K562 (cell line): Measurements from ENCODE around the gene SMG1. TPM values are rescaled to one million over a fixed set of nuclear protein-coding genes. Genes with fewer than 3 reads are reported as not detected.

ENCODE experiments used
- KAT2B ChIP-seq: IDR thresholded peaks from one replicate; pipeline ENCODE4 v1.6.1; 2012; ENCODE audit warnings: low read depth, mild to moderate bottlenecking, control low read depth, inconsistent platforms, low read length, moderate library complexity
- NRF1 ChIP-seq, 2 experiments: fragments of 450-650 bp; IDR thresholded peaks in 1 of 2; conservative IDR thresholded peaks in 1 of 2; 2 replicates each; pipeline ENCODE4 v1.6.1; 2014; ENCODE audit warnings: mild to moderate bottlenecking in 2 of 2
- TEAD1 ChIP-seq, 2 experiments: fragments of 450-650 bp in 1 of 2; sonication (generic) in 1 of 2; formaldehyde crosslinking; IDR thresholded peaks; 2 replicates each; pipeline versions ENCODE4 v1.4.0 to v1.8.0; 2020 to 2022; ENCODE audit warnings: mild to moderate bottlenecking in 2 of 2, missing genetic modification reagents in 1 of 2
- ZNF41 ChIP-seq: fragments of 250-450 bp; sonication (Bioruptor Pico); conservative IDR thresholded peaks from 2 replicates; pipeline ENCODE4 v1.4.0; 2020; ENCODE audit warnings: mild to moderate bottlenecking
- ZNF583 ChIP-seq: fragments of 250-450 bp; sonication (Bioruptor Pico); IDR thresholded peaks from 2 replicates; pipeline ENCODE4 v1.4.0; 2020
- ZNF695 ChIP-seq: fragments of 450-650 bp; formaldehyde crosslinking; IDR thresholded peaks from 2 replicates; pipeline ENCODE4 v1.4.0; 2020; ENCODE audit warnings: mild to moderate bottlenecking, moderate library complexity
- polyA plus RNA-seq, 8 experiments: library from polyadenylated mRNA; depleted of rRNA in 4 of 8; stranded (reverse) in 5 of 8; unstranded in 3 of 8; fragments of >200 nt; fragmentation: Nextera tagmentation in 2 of 8; fragmentation: Illumina TruSeq in 1 of 8; extraction: Ambion mirVana in 2 of 8; extraction: Trizol in 1 of 8; gene quantifications; 2 replicates each; pipeline versions ENCODE4 v1.2.1 to v1.2.3, GENCODE V29; 2011 to 2014; ENCODE audit warnings: inconsistent platforms in 1 of 8, missing spikeins in 1 of 8
- total RNA-seq, 7 experiments: library from RNA; depleted of rRNA in 6 of 7; stranded (reverse); fragments of >200 nt in 6 of 7; fragmentation: Illumina TruSeq in 2 of 7; extraction: Trizol in 2 of 7; gene quantifications; 2 replicates each; pipeline versions ENCODE4 v1.2.1 to v1.2.3, GENCODE V29; 2011 to 2021; ENCODE audit warnings: low replicate concordance in 1 of 7
- TF ChIP-seq, protein P1 (sequence below), 2 experiments: fragments of 450-650 bp; IDR thresholded peaks; 2 replicates each; pipeline ENCODE4 v1.6.1; 2016; ENCODE audit warnings: mild to moderate bottlenecking in 2 of 2, borderline replicate concordance in 1 of 2, low read depth in 1 of 2, moderate library complexity in 1 of 2
- TF ChIP-seq, protein P2 (sequence below): sonication (generic); formaldehyde crosslinking; IDR thresholded peaks from 2 replicates; pipeline ENCODE4 v1.4.0; 2020; ENCODE audit warnings: mild to moderate bottlenecking, missing genetic modification reagents
- TF ChIP-seq, protein P3 (sequence below), 2 experiments: fragments of 450-650 bp; IDR thresholded peaks; 2 replicates each; pipeline ENCODE4 v1.6.1; 2018; ENCODE audit warnings: mild to moderate bottlenecking in 2 of 2, low read depth in 1 of 2; ENCODE audit not compliant: partially characterized antibody in 2 of 2

The SMG1 gene
- total and polyA plus RNA-seq, 9 of the 15 experiments (the other 6 are each of a cell fraction or from before 2014, with no cell fraction given) = 3.4 to 54.8 (median 32.0) TPM

DNA sequence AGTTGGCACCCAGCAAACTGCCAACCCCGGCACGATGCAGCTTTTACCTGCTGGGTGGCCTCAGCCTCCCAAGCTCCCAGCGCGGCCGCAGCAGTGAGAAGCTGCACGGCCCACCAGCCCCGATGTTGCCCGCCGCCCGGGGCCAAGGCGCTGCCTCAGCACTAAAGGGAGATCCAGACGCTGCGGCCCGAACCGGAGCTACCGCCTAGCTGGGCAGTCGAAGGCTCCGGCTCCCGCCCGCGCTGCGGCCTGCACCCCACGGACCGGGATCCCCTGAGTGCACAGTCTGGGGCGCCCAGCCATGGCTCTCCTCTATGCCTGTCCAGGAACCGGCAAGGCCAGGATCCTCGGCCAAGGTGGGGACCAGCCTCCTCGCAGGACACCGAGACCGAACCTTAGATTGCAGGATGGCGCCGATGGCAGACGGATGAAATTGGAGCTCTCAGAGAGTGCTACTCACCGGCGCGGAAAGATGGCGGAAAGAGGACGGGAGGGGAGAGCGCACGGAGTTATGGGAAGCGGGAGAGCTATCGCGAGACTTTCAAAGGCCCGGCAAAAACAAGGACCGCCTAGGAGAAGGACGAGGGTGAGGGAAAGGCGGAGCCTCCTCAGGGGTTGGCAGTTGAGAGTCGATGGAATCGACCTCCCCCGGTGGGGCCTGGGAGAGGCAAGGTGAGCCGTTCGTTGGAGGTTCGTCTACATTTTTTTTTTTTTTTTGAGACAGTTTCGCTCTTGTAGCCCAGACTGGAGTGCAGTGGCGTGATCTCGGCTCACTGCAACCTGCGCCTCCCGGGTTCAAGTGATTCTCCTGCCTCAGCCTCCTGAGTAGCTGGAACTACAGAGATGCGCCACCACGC lies 136.1 kb downstream of the SMG1 start, which contains the start of gene RPS15A (continued):
- TF ChIP-seq, protein P1, sequence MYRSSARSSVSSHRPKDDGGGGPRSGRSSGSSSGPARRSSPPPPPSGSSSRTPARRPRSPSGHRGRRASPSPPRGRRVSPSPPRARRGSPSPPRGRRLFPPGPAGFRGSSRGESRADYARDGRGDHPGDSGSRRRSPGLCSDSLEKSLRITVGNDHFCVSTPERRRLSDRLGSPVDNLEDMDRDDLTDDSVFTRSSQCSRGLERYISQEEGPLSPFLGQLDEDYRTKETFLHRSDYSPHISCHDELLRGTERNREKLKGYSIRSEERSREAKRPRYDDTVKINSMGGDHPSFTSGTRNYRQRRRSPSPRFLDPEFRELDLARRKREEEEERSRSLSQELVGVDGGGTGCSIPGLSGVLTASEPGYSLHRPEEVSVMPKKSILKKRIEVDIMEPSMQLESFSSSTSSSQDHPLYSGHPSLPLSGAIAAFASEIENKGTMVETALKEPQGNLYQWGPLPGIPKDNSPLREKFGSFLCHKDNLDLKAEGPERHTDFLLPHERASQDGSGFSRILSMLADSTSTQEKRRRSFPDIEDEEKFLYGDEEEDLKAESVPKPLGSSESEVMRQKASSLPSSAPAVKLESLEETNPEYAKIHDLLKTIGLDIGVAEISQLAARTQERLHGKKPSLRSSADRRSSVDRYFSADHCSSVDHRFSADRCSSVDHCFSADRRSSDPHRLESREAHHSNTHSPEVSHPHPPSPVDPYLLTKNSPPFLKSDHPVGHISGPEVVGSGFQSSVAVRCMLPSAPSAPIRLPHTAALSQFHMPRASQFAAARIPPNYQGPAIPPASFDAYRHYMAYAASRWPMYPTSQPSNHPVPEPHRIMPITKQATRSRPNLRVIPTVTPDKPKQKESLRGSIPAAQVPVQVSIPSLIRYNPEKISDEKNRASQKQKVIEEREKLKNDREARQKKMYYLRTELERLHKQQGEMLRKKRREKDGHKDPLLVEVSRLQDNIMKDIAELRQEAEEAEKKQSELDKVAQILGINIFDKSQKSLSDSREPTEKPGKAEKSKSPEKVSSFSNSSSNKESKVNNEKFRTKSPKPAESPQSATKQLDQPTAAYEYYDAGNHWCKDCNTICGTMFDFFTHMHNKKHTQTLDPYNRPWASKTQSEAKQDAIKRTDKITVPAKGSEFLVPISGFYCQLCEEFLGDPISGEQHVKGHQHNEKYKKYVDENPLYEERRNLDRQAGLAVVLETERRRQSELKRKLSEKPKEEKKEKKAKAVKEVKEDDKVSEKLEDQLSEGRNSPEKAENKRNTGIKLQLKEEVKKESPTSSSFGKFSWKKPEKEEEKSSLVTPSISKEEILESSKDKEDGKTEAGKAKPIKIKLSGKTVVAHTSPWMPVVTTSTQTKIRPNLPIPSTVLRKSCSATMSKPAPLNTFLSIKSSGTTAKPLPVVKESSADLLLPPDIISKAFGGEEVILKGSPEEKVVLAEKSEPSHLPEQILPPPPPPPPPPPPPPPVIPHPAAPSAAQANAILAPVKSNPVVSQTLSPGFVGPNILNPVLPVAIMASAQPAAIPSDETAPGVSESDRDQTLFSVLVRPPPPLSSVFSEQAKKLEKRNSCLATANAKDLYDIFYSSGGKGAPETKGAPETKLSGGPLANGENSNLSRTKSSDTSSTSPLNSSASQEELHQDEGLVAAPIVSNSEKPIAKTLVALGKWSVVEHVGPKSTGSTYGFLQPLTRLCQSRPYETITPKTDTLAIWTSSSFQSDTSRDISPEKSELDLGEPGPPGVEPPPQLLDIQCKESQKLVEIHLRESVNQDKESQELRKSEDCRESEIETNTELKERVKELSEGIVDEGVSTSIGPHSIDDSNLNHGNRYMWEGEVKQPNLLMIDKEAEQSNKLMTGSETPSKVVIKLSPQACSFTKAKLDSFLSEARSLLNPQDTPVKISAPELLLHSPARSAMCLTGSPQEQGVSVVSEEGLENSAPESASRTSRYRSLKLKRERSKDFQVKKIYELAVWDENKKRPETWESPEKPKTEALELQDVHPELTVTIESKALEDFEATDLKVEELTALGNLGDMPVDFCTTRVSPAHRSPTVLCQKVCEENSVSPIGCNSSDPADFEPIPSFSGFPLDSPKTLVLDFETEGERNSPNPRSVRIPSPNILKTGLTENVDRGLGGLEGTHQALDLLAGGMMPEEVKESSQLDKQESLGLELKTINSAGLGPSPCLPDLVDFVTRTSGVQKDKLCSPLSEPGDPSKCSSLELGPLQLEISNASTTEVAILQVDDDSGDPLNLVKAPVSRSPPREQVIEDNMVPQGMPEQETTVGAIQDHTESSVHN (IDR thresholded peaks at IDR 0.05; ENCODE audit: borderline replicate concordance in 1 of 2, low read depth in 1 of 2) = peak in 1 of 2 experiments; percentile 85; a peak in 1 of 4 replicates
- TF ChIP-seq ZNF695 (CRISPR knock-in tag) = no peak
- 0 out of 2 replicates have a peak, but pooled peaks have one; percentile 51 for TF ChIP-seq ZNF583
- TF ChIP-seq, protein P2, sequence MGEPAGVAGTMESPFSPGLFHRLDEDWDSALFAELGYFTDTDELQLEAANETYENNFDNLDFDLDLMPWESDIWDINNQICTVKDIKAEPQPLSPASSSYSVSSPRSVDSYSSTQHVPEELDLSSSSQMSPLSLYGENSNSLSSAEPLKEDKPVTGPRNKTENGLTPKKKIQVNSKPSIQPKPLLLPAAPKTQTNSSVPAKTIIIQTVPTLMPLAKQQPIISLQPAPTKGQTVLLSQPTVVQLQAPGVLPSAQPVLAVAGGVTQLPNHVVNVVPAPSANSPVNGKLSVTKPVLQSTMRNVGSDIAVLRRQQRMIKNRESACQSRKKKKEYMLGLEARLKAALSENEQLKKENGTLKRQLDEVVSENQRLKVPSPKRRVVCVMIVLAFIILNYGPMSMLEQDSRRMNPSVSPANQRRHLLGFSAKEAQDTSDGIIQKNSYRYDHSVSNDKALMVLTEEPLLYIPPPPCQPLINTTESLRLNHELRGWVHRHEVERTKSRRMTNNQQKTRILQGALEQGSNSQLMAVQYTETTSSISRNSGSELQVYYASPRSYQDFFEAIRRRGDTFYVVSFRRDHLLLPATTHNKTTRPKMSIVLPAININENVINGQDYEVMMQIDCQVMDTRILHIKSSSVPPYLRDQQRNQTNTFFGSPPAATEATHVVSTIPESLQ (CRISPR knock-in tag) = 0 out of 2 replicates have a peak, but pooled peaks have one; percentile 38
- TF ChIP-seq ZNF41 (CRISPR knock-in tag) = no peak
- TF ChIP-seq NRF1 (conservative IDR thresholded peaks at IDR 0.05 in 1 of 2, IDR thresholded peaks at IDR 0.05 in 1 of 2) = peak; percentile 21 to 24; a peak in 1 of 4 replicates
- no peak for TF ChIP-seq KAT2B
- TF ChIP-seq, protein P3, sequence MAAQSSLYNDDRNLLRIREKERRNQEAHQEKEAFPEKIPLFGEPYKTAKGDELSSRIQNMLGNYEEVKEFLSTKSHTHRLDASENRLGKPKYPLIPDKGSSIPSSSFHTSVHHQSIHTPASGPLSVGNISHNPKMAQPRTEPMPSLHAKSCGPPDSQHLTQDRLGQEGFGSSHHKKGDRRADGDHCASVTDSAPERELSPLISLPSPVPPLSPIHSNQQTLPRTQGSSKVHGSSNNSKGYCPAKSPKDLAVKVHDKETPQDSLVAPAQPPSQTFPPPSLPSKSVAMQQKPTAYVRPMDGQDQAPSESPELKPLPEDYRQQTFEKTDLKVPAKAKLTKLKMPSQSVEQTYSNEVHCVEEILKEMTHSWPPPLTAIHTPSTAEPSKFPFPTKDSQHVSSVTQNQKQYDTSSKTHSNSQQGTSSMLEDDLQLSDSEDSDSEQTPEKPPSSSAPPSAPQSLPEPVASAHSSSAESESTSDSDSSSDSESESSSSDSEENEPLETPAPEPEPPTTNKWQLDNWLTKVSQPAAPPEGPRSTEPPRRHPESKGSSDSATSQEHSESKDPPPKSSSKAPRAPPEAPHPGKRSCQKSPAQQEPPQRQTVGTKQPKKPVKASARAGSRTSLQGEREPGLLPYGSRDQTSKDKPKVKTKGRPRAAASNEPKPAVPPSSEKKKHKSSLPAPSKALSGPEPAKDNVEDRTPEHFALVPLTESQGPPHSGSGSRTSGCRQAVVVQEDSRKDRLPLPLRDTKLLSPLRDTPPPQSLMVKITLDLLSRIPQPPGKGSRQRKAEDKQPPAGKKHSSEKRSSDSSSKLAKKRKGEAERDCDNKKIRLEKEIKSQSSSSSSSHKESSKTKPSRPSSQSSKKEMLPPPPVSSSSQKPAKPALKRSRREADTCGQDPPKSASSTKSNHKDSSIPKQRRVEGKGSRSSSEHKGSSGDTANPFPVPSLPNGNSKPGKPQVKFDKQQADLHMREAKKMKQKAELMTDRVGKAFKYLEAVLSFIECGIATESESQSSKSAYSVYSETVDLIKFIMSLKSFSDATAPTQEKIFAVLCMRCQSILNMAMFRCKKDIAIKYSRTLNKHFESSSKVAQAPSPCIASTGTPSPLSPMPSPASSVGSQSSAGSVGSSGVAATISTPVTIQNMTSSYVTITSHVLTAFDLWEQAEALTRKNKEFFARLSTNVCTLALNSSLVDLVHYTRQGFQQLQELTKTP (IDR thresholded peaks at IDR 0.05; ENCODE audit: low read depth in 1 of 2, partially characterized antibody in 2 of 2) = peak; percentile 80 to 84
- TF ChIP-seq TEAD1 (CRISPR knock-in tag; IDR thresholded peaks at IDR 0.05) = peak; percentile 29 to 31; a peak in 1 of 4 replicates
